Hematopoietic multipotent progenitor cell (in vitro differentiated cells): Measurements from ENCODE around the gene AVEN. TPM values are rescaled to one million over a fixed set of nuclear protein-coding genes. Genes with fewer than 3 reads are reported as not detected.
A peak's percentile ranks its signal among the peaks of the same experiment; 100 is the strongest.

Source experiments
- DNase-seq, 3 donors: peaks; one replicate each; pipeline ENCODE4 v3.0.0-alpha.2; 2011 to 2015; ENCODE audit warnings: low read depth in 2 of 3, low spot score in 2 of 3
- total RNA-seq: library from RNA; depleted of rRNA; stranded (reverse); fragments of >200 nt; gene quantifications from one replicate; pipeline ENCODE4 v1.2.3, GENCODE V29; 2012

The AVEN gene
- total RNA-seq, 1 donor: 5.9 TPM

- peak in 1 of 3 donors; percentile 27 for DNase-seq
Observed at GRCh38 chr15:33994005-33994615, 44.9 kb downstream of the AVEN start.

- DNase-seq: no peak
Observed at GRCh38 chr15:33988384-33988783, 50.6 kb downstream of the AVEN start.

- DNase-seq: no peak
Observed at GRCh38 chr15:33987444-33987843, 51.6 kb downstream of the AVEN start.

- DNase-seq: no peak
Observed at GRCh38 chr15:33985751-33986150, 53.3 kb downstream of the AVEN start.

GRCh38 chr15:33985287-33985686 is 53.7 kb downstream of the AVEN start:
- no peak for DNase-seq

GRCh38 chr15:33982516-33982915 is 56.5 kb downstream of the AVEN start:
- no peak for DNase-seq

- no peak for DNase-seq
Observed at GRCh38 chr15:33980159-33980558, 58.8 kb downstream of the AVEN start.

GRCh38 chr15:33975022-33975565 is 63.9 kb downstream of the AVEN start:
- DNase-seq: peak in 1 of 3 donors; percentile 25

GRCh38 chr15:33971811-33972210 is 67.2 kb downstream of the AVEN start:
- no peak for DNase-seq

GRCh38 chr15:33968821-33969220 is 70.2 kb downstream of the AVEN start:
- no peak for DNase-seq

- no peak for DNase-seq
Observed at GRCh38 chr15:33968224-33968623, 70.8 kb downstream of the AVEN start, which contains the start of gene CHRM5. Gene CHRM5 (plus strand): TSS chr15:33968497. CDS start chr15:34062718, 94,221 bp downstream.

- no peak for DNase-seq
Observed at GRCh38 chr15:33964665-33965040, 74.4 kb downstream of the AVEN start.

GRCh38 chr15:33963831-33964664 is 75.0 kb downstream of the AVEN start:
- DNase-seq: peak in 1 of 3 donors; percentile 61

GRCh38 chr15:33960549-33960935 is 78.5 kb downstream of the AVEN start:
- no peak for DNase-seq

- peak in 1 of 3 donors; percentile 76 for DNase-seq
Observed at GRCh38 chr15:33959844-33960548, 79.0 kb downstream of the AVEN start.

- DNase-seq: peak in 1 of 3 donors; percentile 73
Observed at GRCh38 chr15:33956397-33956796, 82.6 kb downstream of the AVEN start.

- DNase-seq: no peak
Observed at GRCh38 chr15:33955945-33956344, 83.1 kb downstream of the AVEN start.

GRCh38 chr15:33946152-33946551 is 92.9 kb downstream of the AVEN start:
- DNase-seq: no peak

GRCh38 chr15:33941279-33942063 is 97.5 kb downstream of the AVEN start:
- no peak for DNase-seq

GRCh38 chr15:33934921-33935320 is 104.1 kb downstream of the AVEN start:
- DNase-seq: no peak
